ENCODE measurements around the gene PITPNM3. TPM values are rescaled to one million over a fixed set of nuclear protein-coding genes. Genes with fewer than 3 reads are reported as not detected.

The PITPNM3 gene
- total RNA-seq, 1 donor from 2014 or later = 1.4 TPM

GRCh38 chr17:6532441-6532885 is 23.9 kb downstream of the PITPNM3 start:
- no peaks in the 10 kb centered on the region for H3K9me3 Mint-ChIP-seq (ENCODE audit: unreplicated experiment)
- H3K27ac Mint-ChIP-seq (ENCODE audit: unreplicated experiment) = no peak overlapping the region
- TF ChIP-seq, protein P1, sequence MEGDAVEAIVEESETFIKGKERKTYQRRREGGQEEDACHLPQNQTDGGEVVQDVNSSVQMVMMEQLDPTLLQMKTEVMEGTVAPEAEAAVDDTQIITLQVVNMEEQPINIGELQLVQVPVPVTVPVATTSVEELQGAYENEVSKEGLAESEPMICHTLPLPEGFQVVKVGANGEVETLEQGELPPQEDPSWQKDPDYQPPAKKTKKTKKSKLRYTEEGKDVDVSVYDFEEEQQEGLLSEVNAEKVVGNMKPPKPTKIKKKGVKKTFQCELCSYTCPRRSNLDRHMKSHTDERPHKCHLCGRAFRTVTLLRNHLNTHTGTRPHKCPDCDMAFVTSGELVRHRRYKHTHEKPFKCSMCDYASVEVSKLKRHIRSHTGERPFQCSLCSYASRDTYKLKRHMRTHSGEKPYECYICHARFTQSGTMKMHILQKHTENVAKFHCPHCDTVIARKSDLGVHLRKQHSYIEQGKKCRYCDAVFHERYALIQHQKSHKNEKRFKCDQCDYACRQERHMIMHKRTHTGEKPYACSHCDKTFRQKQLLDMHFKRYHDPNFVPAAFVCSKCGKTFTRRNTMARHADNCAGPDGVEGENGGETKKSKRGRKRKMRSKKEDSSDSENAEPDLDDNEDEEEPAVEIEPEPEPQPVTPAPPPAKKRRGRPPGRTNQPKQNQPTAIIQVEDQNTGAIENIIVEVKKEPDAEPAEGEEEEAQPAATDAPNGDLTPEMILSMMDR (IDR thresholded peaks at IDR 0.05; ENCODE audit: partially characterized antibody, unreplicated experiment) = no peak
- H3K4me3 Mint-ChIP-seq (ENCODE audit: unreplicated experiment) = no peak overlapping the region
- H3K4me1 Mint-ChIP-seq (ENCODE audit: low read depth, unreplicated experiment) = no peaks in the 10 kb centered on the region
- H3K36me3 Mint-ChIP-seq (ENCODE audit: unreplicated experiment) = no peaks in the 10 kb centered on the region
- DNase-seq = no peak
- no peaks in the 10 kb centered on the region for H3K27me3 Mint-ChIP-seq (ENCODE audit: unreplicated experiment)

DNA sequence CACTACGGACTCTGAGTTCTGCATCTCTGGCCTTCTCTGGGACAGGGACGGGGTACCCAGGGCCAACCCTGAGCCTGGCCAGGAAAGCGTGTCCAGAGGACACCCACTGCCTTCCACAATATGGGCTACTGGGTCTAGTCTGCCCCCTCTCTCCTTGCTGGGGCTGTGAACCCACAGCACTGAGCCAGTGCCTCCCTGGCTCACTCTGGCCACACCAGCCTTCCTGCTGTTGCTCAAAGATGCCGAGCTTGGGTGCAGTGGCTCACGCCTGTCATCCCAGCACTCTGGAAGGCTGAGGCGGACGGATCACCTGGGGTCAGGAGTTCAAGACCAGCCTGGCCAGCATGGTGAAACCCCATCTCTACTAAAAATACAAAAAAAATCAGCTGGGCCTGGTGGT is 24.8 kb downstream of the PITPNM3 start:
- H3K36me3 Mint-ChIP-seq (ENCODE audit: unreplicated experiment) = no peaks in the 10 kb centered on the region
- no peak overlapping the region for H3K27ac Mint-ChIP-seq (ENCODE audit: unreplicated experiment)
- no peaks in the 10 kb centered on the region for H3K9me3 Mint-ChIP-seq (ENCODE audit: unreplicated experiment)
- no peaks in the 10 kb centered on the region for H3K4me1 Mint-ChIP-seq (ENCODE audit: low read depth, unreplicated experiment)
- TF ChIP-seq, protein P1 (IDR thresholded peaks at IDR 0.05; ENCODE audit: partially characterized antibody, unreplicated experiment) = no peak
- no peaks in the 10 kb centered on the region for H3K27me3 Mint-ChIP-seq (ENCODE audit: unreplicated experiment)
- no peak for DNase-seq
- H3K4me3 Mint-ChIP-seq (ENCODE audit: unreplicated experiment) = no peak overlapping the region

DNA sequence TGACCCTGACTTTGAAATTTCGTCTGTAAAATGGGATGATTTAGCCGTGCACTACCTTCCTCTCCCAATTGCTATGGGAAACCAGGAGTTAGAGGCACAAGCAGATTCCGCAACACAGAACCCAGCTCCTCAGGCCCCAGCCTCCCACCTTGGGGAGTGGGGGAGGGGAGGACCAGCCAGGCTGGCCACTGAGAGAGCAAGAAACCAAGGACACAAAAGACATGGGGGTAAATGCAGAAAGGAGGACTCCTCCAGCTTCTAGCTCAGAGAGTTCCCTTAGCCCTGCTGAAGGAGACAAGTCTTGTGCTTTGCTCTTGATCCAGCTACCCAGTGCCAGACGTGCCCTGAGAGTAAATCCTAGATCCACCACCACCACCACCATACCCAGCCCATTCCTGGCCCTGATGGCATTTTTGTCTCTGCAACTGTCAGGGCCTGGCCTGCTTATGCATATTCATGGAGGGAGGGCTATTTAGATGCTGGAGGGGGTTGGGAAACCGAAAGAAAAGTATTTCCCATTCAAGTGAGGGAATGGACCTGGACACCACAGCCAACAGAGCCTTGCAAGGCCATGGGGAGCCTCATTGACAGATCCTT is 25.9 kb downstream of the PITPNM3 start:
- Mint-ChIP-seq H3K27me3 (ENCODE audit: unreplicated experiment) (no peaks in the 10 kb centered on the region), H3K9me3 (ENCODE audit: unreplicated experiment) (no peaks in the 10 kb centered on the region), H3K36me3 (ENCODE audit: unreplicated experiment) (no peaks in the 10 kb centered on the region), H3K27ac (ENCODE audit: unreplicated experiment) (no peak overlapping the region), H3K4me3 (ENCODE audit: unreplicated experiment) (no peak overlapping the region), H3K4me1 (ENCODE audit: low read depth, unreplicated experiment) (no peaks in the 10 kb centered on the region)
- TF ChIP-seq, protein P1 (IDR thresholded peaks at IDR 0.05; ENCODE audit: partially characterized antibody, unreplicated experiment) = no peak
- no peak for DNase-seq

- Mint-ChIP-seq H3K4me1 (ENCODE audit: low read depth, unreplicated experiment) (no peaks in the 10 kb centered on the region), H3K9me3 (ENCODE audit: unreplicated experiment) (no peaks in the 10 kb centered on the region), H3K36me3 (ENCODE audit: unreplicated experiment) (no peaks in the 10 kb centered on the region), H3K4me3 (ENCODE audit: unreplicated experiment) (no peak overlapping the region), H3K27me3 (ENCODE audit: unreplicated experiment) (peaks cover 2% of the 10 kb centered on the region), H3K27ac (ENCODE audit: unreplicated experiment) (no peak overlapping the region)
- TF ChIP-seq, protein P1 (IDR thresholded peaks at IDR 0.05; ENCODE audit: partially characterized antibody, unreplicated experiment) = no peak
- DNase-seq = no peak
Observed at GRCh38 chr17:6528557-6528956, 27.8 kb downstream of the PITPNM3 start.

DNA sequence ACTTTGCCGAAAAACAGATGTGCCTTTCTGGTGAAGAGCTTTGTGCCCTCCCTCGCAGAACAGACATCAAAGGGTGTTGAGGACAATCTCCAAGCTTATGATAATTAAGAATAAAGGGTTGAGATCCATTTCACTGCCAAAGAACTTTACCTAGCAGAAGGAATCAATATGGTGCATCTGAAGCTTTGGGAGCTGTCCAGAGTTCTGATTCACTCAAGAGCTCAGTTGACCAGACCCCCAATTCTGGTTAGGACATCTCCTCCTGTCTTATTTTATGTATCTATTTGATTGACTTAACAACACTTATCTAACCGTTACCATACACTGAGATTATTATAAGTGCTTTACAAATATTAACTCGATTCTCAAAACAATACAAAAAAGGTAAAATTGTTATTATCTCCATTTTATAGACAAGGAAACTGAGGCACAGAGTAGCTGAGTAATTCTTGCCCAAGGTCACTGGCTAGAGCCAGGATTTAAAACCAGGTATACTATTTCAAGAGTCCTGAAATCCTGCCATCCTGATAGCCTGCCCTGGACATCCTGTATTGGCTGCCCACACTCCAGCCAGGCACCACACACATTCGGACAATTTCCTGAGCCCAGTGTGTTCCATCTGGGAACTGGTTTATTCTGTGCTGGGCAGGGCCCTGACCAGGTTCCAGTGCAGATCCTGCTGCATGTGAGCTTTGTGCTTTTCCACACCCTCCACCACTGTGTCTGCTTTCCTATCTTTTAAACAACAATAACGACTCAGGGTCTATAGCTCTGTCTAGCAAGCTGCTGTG is 29.8 kb downstream of the PITPNM3 start:
- H3K27me3 Mint-ChIP-seq (ENCODE audit: unreplicated experiment) = peaks cover 2% of the 10 kb centered on the region
- H3K4me1 Mint-ChIP-seq (ENCODE audit: low read depth, unreplicated experiment) = no peaks in the 10 kb centered on the region
- no peak for DNase-seq
- no peak overlapping the region for H3K27ac Mint-ChIP-seq (ENCODE audit: unreplicated experiment)
- H3K36me3 Mint-ChIP-seq (ENCODE audit: unreplicated experiment) = peaks cover 10% of the 10 kb centered on the region
- H3K9me3 Mint-ChIP-seq (ENCODE audit: unreplicated experiment) = no peaks in the 10 kb centered on the region
- TF ChIP-seq, protein P1 (IDR thresholded peaks at IDR 0.05; ENCODE audit: partially characterized antibody, unreplicated experiment) = no peak
- H3K4me3 Mint-ChIP-seq (ENCODE audit: unreplicated experiment) = no peak overlapping the region
